BE2C (cell line): ENCODE data around the gene OPCML.

ENCODE experiments used
- DNase-seq: peaks from one replicate; pipeline ENCODE4 v3.0.0-alpha.2; 2020
- H3K27me3 ChIP-seq: fragments of 250-450 bp; sonication (Bioruptor Pico); 2 replicates; pipeline ENCODE4 v1.5.1; 2020; ENCODE audit warnings: mild to moderate bottlenecking
- H3K36me3 ChIP-seq: fragments of 250-450 bp; sonication (Bioruptor Pico); 2 replicates; pipeline ENCODE4 v1.5.1; 2020; ENCODE audit warnings: mild to moderate bottlenecking
- H3K4me1 ChIP-seq: fragments of 250-450 bp; sonication (Bioruptor Pico); 2 replicates; pipeline ENCODE4 v1.5.1; 2020
- H3K4me3 ChIP-seq: 2 replicates; pipeline ENCODE4 v1.5.1; 2011; ENCODE audit warnings: low read depth, low read length
- H3K9me3 ChIP-seq: fragments of 250-450 bp; sonication (Bioruptor Pico); 2 replicates; pipeline ENCODE4 v1.5.1; 2020
- TF ChIP-seq, protein P1 (sequence below): IDR thresholded peaks from 2 replicates; pipeline ENCODE4 v1.5.1; 2012; ENCODE audit warnings: mild to moderate bottlenecking, low read depth, low read length

OPCML gene

DNA sequence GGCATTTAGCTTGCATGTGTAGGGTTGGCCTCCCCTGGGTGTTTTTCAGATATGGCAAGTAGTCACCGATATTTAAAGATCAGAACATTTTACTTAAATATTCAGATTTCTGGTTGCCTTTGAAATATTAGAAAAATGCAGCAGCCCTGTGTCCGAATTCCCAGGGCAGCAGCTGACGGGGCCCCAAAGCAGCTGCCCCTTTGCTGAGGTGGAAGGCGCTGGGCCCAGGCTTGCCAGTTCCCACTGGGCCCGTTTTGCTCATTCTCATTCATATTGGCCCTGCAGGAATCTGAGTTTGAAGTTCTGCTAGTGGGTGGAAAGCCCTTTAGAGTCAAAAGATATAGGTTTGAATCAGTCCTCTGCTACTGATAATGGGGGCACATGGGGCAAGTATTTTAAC, 692.1 kb downstream of the OPCML start:
- no peak overlapping the region for H3K4me3 ChIP-seq
- DNase-seq: no peak
- H3K36me3 ChIP-seq: no peaks in the 10 kb centered on the region
- TF ChIP-seq, protein P1, sequence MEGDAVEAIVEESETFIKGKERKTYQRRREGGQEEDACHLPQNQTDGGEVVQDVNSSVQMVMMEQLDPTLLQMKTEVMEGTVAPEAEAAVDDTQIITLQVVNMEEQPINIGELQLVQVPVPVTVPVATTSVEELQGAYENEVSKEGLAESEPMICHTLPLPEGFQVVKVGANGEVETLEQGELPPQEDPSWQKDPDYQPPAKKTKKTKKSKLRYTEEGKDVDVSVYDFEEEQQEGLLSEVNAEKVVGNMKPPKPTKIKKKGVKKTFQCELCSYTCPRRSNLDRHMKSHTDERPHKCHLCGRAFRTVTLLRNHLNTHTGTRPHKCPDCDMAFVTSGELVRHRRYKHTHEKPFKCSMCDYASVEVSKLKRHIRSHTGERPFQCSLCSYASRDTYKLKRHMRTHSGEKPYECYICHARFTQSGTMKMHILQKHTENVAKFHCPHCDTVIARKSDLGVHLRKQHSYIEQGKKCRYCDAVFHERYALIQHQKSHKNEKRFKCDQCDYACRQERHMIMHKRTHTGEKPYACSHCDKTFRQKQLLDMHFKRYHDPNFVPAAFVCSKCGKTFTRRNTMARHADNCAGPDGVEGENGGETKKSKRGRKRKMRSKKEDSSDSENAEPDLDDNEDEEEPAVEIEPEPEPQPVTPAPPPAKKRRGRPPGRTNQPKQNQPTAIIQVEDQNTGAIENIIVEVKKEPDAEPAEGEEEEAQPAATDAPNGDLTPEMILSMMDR: no peak
- H3K4me1 ChIP-seq: no peaks in the 10 kb centered on the region
- H3K9me3 ChIP-seq: no peaks in the 10 kb centered on the region
- H3K27me3 ChIP-seq: no peaks in the 10 kb centered on the region

- H3K9me3 ChIP-seq: no peaks in the 10 kb centered on the region
- no peaks in the 10 kb centered on the region for H3K4me1 ChIP-seq
- TF ChIP-seq, protein P1: no peak
- H3K4me3 ChIP-seq: no peak overlapping the region
- H3K27me3 ChIP-seq: no peaks in the 10 kb centered on the region
- no peak for DNase-seq
- no peaks in the 10 kb centered on the region for H3K36me3 ChIP-seq
Observed at GRCh38 chr11:132839236-132839945, 692.9 kb downstream of the OPCML start.

GRCh38 chr11:132838627-132839026, 693.7 kb downstream of the OPCML start:
- H3K36me3 ChIP-seq: no peaks in the 10 kb centered on the region
- no peaks in the 10 kb centered on the region for H3K9me3 ChIP-seq
- no peak for DNase-seq
- H3K4me1 ChIP-seq: no peaks in the 10 kb centered on the region
- H3K4me3 ChIP-seq: no peak overlapping the region
- TF ChIP-seq, protein P1: no peak
- H3K27me3 ChIP-seq: no peaks in the 10 kb centered on the region

- Histone ChIP-seq H3K4me3 (no peak overlapping the region), H3K27me3 (no peaks in the 10 kb centered on the region), H3K36me3 (no peaks in the 10 kb centered on the region), H3K9me3 (no peaks in the 10 kb centered on the region; the same call in 1 of the 2 replicates), H3K4me1 (no peaks in the 10 kb centered on the region)
- no peak for DNase-seq
- TF ChIP-seq, protein P1: no peak
Observed at GRCh38 chr11:132831272-132831671, 701.0 kb downstream of the OPCML start.

DNA sequence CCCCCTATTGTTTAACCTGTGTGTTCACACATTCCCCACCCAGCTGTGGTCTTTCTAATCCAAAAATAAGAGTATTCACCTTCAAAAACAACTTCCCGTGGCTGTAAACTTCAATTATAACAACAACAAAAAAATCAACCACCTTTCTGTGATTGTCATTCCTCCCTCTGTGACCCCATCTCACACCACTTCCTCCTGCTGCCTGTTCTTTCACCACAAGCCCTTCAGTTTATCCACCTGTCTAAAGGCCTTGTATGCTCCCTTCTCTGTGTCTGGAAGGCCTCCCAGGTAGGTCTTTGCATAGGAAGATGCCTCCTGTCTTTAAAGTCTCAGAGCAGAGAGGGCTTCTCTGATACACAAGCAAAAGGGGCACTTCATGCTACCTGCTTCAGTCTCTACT, 707.7 kb downstream of the OPCML start:
- no peak for DNase-seq
- no peaks in the 10 kb centered on the region for H3K27me3 ChIP-seq
- H3K4me1 ChIP-seq: no peaks in the 10 kb centered on the region
- no peak overlapping the region for H3K4me3 ChIP-seq
- TF ChIP-seq, protein P1: no peak
- H3K9me3 ChIP-seq: no peaks in the 10 kb centered on the region
- H3K36me3 ChIP-seq: no peaks in the 10 kb centered on the region

DNA sequence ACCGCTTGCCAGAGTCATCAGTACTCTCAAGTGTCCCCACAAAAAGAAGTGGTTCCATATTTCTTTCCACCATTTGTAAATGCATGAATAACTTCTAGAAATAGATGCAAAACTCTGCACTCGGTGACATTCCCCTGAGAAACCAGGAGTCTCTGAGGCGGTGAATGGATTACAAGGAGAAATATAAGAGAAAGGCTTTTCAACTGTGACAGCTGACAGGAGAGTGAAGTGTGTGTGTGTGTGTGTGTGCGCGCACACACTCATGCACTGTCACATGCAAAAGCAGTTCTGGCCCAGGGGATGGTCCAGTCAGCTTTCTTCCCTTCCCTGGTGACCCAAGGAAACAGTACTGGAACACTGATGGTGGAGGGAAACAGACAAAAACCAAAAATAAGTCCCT, 710.0 kb downstream of the OPCML start:
- H3K4me3 ChIP-seq: no peak overlapping the region
- no peaks in the 10 kb centered on the region for H3K9me3 ChIP-seq
- TF ChIP-seq, protein P1: no peak
- no peak for DNase-seq
- no peaks in the 10 kb centered on the region for H3K36me3 ChIP-seq
- no peaks in the 10 kb centered on the region for H3K27me3 ChIP-seq
- H3K4me1 ChIP-seq: no peaks in the 10 kb centered on the region
